Ovary (tissue), 9 donors: ENCODE data around the gene EYS. TPM values are rescaled to one million over a fixed set of nuclear protein-coding genes. Genes with fewer than 3 reads are reported as not detected.

Experiments used
- DNase-seq, 5 donors: peaks; one replicate each; pipeline ENCODE4 v3.0.0-alpha.2; 2019 to 2020
- H3K27ac ChIP-seq, 2 donors: fragments of 200-600 bp; one replicate each; pipeline versions ENCODE4 v1.5.1 to v1.8.0; 2019 to 2022
- H3K27me3 ChIP-seq: fragments of 200-600 bp; one replicate; pipeline ENCODE4 v1.8.0; 2022
- H3K36me3 ChIP-seq: fragments of 200-600 bp; sonication (generic); one replicate; pipeline ENCODE4 v1.5.1; 2019
- H3K4me1 ChIP-seq: one replicate; pipeline ENCODE4 v1.8.1; 2013; ENCODE audit warnings: mild to moderate bottlenecking, moderate library complexity; ENCODE audit not compliant: insufficient read depth
- H3K4me3 ChIP-seq: fragments of 200-600 bp; sonication (generic); one replicate; pipeline ENCODE4 v1.5.1; 2017
- H3K9me3 ChIP-seq, 2 donors: fragments of 200-600 bp in 1 of 2; sonication (generic) in 1 of 2; one replicate each; pipeline versions ENCODE4 v1.5.1 to v1.8.1; 2013 to 2019; ENCODE audit warnings: mild to moderate bottlenecking in 1 of 2, moderate library complexity in 1 of 2
- CTCF ChIP-seq, 3 donors: fragments of 450-650 bp in 2 of 3; fragments of 200-600 bp in 1 of 3; IDR thresholded peaks; one replicate each; pipeline versions ENCODE4 v1.5.1 to v1.8.0; 2016 to 2022; ENCODE audit warnings: antibody characterized with exemption in 3 of 3, mild to moderate bottlenecking in 1 of 3
- EP300 ChIP-seq: sonication (generic); formaldehyde crosslinking; IDR thresholded peaks from one replicate; pipeline ENCODE4 v1.6.1; 2017; ENCODE audit warnings: antibody characterized with exemption
- POLR2A ChIP-seq: fragments of 450-650 bp; IDR thresholded peaks from one replicate; pipeline ENCODE4 v1.6.1; 2017; ENCODE audit warnings: antibody characterized with exemption, mild to moderate bottlenecking, moderate library complexity
- WGBS, 3 donors: extraction: QIAGEN DNeasy Blood & Tissue Kit in 1 of 3; methylation state at CpG; one replicate each; pipeline versions ENCODE4 v1.1.5 to v1.1.7; 2013 to 2017; 5-methylcytosine and 5-hydroxymethylcytosine counted together
- intact Hi-C, 4 donors: fragments of 100-400 bp; cut with DNase I; formaldehyde crosslinking; loops; one replicate each; pipeline versions ENCODE4 v1.11.0 to v1.15.1; 2022 to 2023
- polyA plus RNA-seq, 2 donors: library from polyadenylated mRNA; stranded (reverse); fragments of 200-250 nt in 1 of 2; fragments of 350-450 nt in 1 of 2; fragmentation: Illumina TruSeq in 1 of 2; extraction: RNeasy Lipid Tissue Mini Kit (QIAGEN cat#74804) in 1 of 2; gene quantifications; one replicate each; pipeline ENCODE4 v1.2.3, GENCODE V29; 2013 to 2014
- total RNA-seq, 7 donors: library from RNA; depleted of rRNA in 2 of 7; stranded (reverse); fragments of >200 nt in 2 of 7; fragmentation: NEBNext Ultra II Directional in 3 of 7; extraction: Animal tissue kit (Norgen Biotek cat#: 25700) in 3 of 7; gene quantifications; one replicate each; pipeline versions ENCODE4 v1.1.0 to v1.2.4, GENCODE V29; 2016 to 2023
- donor health status: DM: no; HTN: no; CAD: no; lungs with moderate emphysema.
- donor health status: DM: no; HTN: no; CAD: no.
- donor health status: Bipolar disorder and iron deficiency.
- donor health status: DM: yes; HTN: yes; CAD: no.
- donor health status: DM: no; HTN: no; CAD: no.
- donor health status: DM: yes; HTN: yes; CAD: no.

The EYS gene
- total and polyA plus RNA-seq, 9 donors = under 0.01 to 0.03 (median 0.01) TPM; not detected in 6

GRCh38 chr6:65135567-65135966 is 571.5 kb downstream of the EYS start:
- TF ChIP-seq CTCF (IDR thresholded peaks at IDR 0.05) = no peak
- TF ChIP-seq POLR2A = no peak
- no peak for TF ChIP-seq EP300
- no peaks in the 10 kb centered on the region for H3K9me3 ChIP-seq
- H3K4me3 ChIP-seq = no peak overlapping the region
- no peak for DNase-seq
- intact Hi-C loops = no loop called here
- no peaks in the 10 kb centered on the region for H3K4me1 ChIP-seq
- no peaks in the 10 kb centered on the region for H3K27me3 ChIP-seq
- H3K36me3 ChIP-seq = no peaks in the 10 kb centered on the region
- H3K27ac ChIP-seq = no peak overlapping the region
- 83 to 87% (median 84%) methylated on average over 2 of the region's 2 CpGs for WGBS, 3 donors

GRCh38 chr6:65126667-65127066 is 580.4 kb downstream of the EYS start:
- H3K36me3 ChIP-seq = no peaks in the 10 kb centered on the region
- H3K27ac ChIP-seq = no peak overlapping the region
- no peaks in the 10 kb centered on the region for H3K9me3 ChIP-seq
- DNase-seq = no peak
- H3K4me3 ChIP-seq = no peak overlapping the region
- peaks cover 3% of the 10 kb centered on the region for H3K4me1 ChIP-seq
- intact Hi-C loops = no loop called here
- no peak for TF ChIP-seq EP300
- no peak for TF ChIP-seq CTCF (IDR thresholded peaks at IDR 0.05)
- H3K27me3 ChIP-seq = no peaks in the 10 kb centered on the region
- 85 to 91% (median 88%) methylated on average over 2 of the region's 2 CpGs for WGBS, 3 donors

- Histone ChIP-seq H3K36me3 (no peaks in the 10 kb centered on the region), H3K9me3 (no peaks in the 10 kb centered on the region), H3K27me3 (no peaks in the 10 kb centered on the region), H3K4me1 (peaks cover 3% of the 10 kb centered on the region), H3K27ac (no peak overlapping the region), H3K4me3 (no peak overlapping the region)
- intact Hi-C loops = no loop called here
- WGBS, 3 donors = 3 to 36% (median 3%) methylated on average over 1 of the region's 1 CpG
- TF ChIP-seq POLR2A = no peak
- TF ChIP-seq EP300 = no peak
- TF ChIP-seq CTCF (IDR thresholded peaks at IDR 0.05) = no peak
- peak in 1 of 5 donors; percentile 11 for DNase-seq
Observed at GRCh38 chr6:65123521-65123920, 583.5 kb downstream of the EYS start.

- intact Hi-C loops = no loop called here
- H3K4me1 ChIP-seq = no peaks in the 10 kb centered on the region
- no peak overlapping the region for H3K27ac ChIP-seq
- no peak for DNase-seq
- no peak overlapping the region for H3K4me3 ChIP-seq
- H3K27me3 ChIP-seq = no peaks in the 10 kb centered on the region
- no peaks in the 10 kb centered on the region for H3K9me3 ChIP-seq
- TF ChIP-seq CTCF (IDR thresholded peaks at IDR 0.05) (no peak), EP300 (no peak)
- no peaks in the 10 kb centered on the region for H3K36me3 ChIP-seq
- 73 to 80% (median 75%) methylated on average over 3 of the region's 3 CpGs for WGBS, 3 donors
Observed at GRCh38 chr6:65117817-65118409, 589.1 kb downstream of the EYS start.
